Panc1 (cell line): Measurements from ENCODE around the gene MGAT5B. TPM values are rescaled to one million over a fixed set of nuclear protein-coding genes. Genes with fewer than 3 reads are reported as not detected.
"Not testable (repeated sequence)": the region's sequence is repeated elsewhere in the genome, so short reads cannot be mapped to it uniquely, and the experiment has no call there.

Experiments
- ATAC-seq: fragments of 200-7000 bp; cut with Tn5 transposase; 2 replicates; pipeline ENCODE4 v1.9.1; 2020; ENCODE audit warnings: mild to moderate bottlenecking, moderate library complexity
- BruUV-seq: library from RNA; stranded (reverse); fragments of 400-500 nt; replicated peaks from 2 replicates; lab custom pipeline; 2021; lab: Mats Ljungman, UMichigan
- CTCF ChIA-PET: fragments of 300-600 bp; sonication (Branson Sonifier 250); formaldehyde crosslinking; loops from one replicate; lab custom pipeline; 2022; ENCODE audit warnings: antibody characterized with exemption; lab: Charles Lee
- POLR2A ChIA-PET: fragments of 300-600 bp; sonication (Branson Sonifier 250); formaldehyde crosslinking; loops from one replicate; lab custom pipeline; 2022; ENCODE audit warnings: antibody characterized with exemption; lab: Charles Lee
- DNase-seq: peaks from one replicate; pipeline ENCODE4 v3.0.0-alpha.2; 2010; ENCODE audit warnings: low read depth, low spot score
- H3K27ac ChIP-seq: 2 replicates; pipeline ENCODE4 v1.5.1; 2011; ENCODE audit warnings: mild to moderate bottlenecking, low read length, inconsistent platforms
- H3K27me3 ChIP-seq: fragments of 200-500 bp; sonication (Bioruptor generic); 2 replicates; pipeline ENCODE4 v1.6.0; 2014; ENCODE audit warnings: low read length, inconsistent platforms; ENCODE audit not compliant: control insufficient read depth, insufficient read depth
- H3K36me3 ChIP-seq: fragments of 200-500 bp; sonication (Bioruptor generic); 2 replicates; pipeline ENCODE4 v1.5.1; 2014; ENCODE audit warnings: inconsistent platforms, mild to moderate bottlenecking, low read length, moderate library complexity; ENCODE audit not compliant: control insufficient read depth, insufficient read depth
- H3K4me1 ChIP-seq: 2 replicates; pipeline ENCODE4 v1.5.1; 2011; ENCODE audit warnings: inconsistent platforms, mild to moderate bottlenecking, low read length, moderate library complexity; ENCODE audit not compliant: control insufficient read depth, insufficient read depth
- H3K4me3 ChIP-seq, 2 experiments: 2 replicates each; pipeline ENCODE4 v1.5.1; 2011 to 2012; ENCODE audit warnings: low read depth in 2 of 2, low read length in 2 of 2, mild to moderate bottlenecking in 2 of 2, inconsistent platforms in 1 of 2, moderate library complexity in 1 of 2
- H3K9me3 ChIP-seq: fragments of 200-500 bp; sonication (Bioruptor generic); 2 replicates; pipeline ENCODE4 v1.5.1; 2014; ENCODE audit warnings: low read depth, mild to moderate bottlenecking, inconsistent platforms, low read length, moderate library complexity; ENCODE audit not compliant: control insufficient read depth, insufficient read depth
- CTCF ChIP-seq: fragments of 450-650 bp; IDR thresholded peaks from 2 replicates; pipeline ENCODE4 v1.5.1; 2017; ENCODE audit warnings: mild to moderate bottlenecking
- POLR2AphosphoS5 ChIP-seq: IDR thresholded peaks from 2 replicates; pipeline ENCODE4 v1.6.1; 2012; ENCODE audit warnings: mild to moderate bottlenecking, low read depth, low read length, moderate library complexity
- SIN3A ChIP-seq: IDR thresholded peaks from 2 replicates; pipeline ENCODE4 v1.6.1; 2012; ENCODE audit warnings: low read depth, mild to moderate bottlenecking, low read length, moderate library complexity, borderline replicate concordance; ENCODE audit not compliant: insufficient read depth
- TCF7L2 ChIP-seq: IDR thresholded peaks from 2 replicates; pipeline ENCODE4 v1.6.1; 2011; ENCODE audit warnings: mild to moderate bottlenecking, low read depth, low read length, inconsistent platforms
- in situ Hi-C: cut with HindIII; loops from 2 replicates; pipeline ENCODE4 v1.10.0; 2016; ENCODE audit warnings: low sequenced_read_pairs, low pct_unique_long_range_greater_than_20kb
- intact Hi-C: fragments of 100-400 bp; cut with micrococcal nuclease; formaldehyde crosslinking; loops from one replicate; pipeline ENCODE4 v1.10.0; 2022; ENCODE audit not compliant: unreplicated experiment
- total RNA-seq: library from RNA; stranded (reverse); gene quantifications from one replicate; pipeline ENCODE4 v1.2.1, GENCODE V29; 2021; ENCODE audit not compliant: unreplicated experiment
- TF ChIP-seq, protein P1 (sequence below), 2 experiments: IDR thresholded peaks; 2 replicates each; pipeline ENCODE4 v1.6.1; 2011 to 2012; ENCODE audit warnings: low read depth in 2 of 2, control low read depth in 1 of 2, low read length in 1 of 2, mild to moderate bottlenecking in 1 of 2, moderate library complexity in 1 of 2; ENCODE audit not compliant: insufficient read depth in 1 of 2

The MGAT5B gene
- total RNA-seq, 1 experiment from 2014 or later: 34.9 TPM

DNA sequence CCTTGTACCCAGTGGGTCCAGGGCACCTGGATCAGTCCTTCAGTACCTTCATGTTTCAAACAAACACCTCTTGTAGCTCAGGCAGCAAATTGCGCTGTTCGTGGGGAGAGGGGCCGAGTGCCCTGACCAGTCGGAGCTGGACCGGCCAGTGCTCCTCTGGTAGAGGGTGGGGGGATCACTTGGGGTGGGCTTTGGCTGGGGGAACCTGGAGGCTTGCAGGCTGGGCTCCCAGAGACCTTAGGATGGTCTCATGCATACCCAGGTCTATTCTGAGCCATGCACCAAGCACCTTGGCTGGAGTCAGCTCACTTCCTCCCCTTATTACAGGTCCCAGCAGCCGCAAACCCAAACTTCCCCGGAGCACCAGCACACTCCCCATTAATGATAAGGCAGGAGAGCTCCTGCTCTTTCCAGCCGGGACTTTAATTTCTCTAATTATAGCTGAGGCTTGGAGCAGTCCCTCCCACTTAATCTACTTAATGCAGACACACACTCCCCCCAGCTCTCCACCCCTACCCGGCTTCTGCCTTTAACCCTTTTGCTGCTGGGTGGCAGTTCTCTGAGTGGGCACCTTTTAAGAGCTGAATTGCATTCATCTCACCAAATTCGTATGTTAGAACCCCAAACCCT, 26.3 kb upstream of the MGAT5B start:
- in situ Hi-C loops (no loop called here), intact Hi-C loops (no loop called here)
- H3K9me3 ChIP-seq: no peaks in the 10 kb centered on the region
- no peak overlapping the region for H3K27ac ChIP-seq
- no peak for DNase-seq
- POLR2A ChIA-PET: no interaction called here
- TF ChIP-seq POLR2AphosphoS5 (no peak), CTCF (no peak), SIN3A (no peak), TCF7L2 (no peak)
- TF ChIP-seq, protein P1, sequence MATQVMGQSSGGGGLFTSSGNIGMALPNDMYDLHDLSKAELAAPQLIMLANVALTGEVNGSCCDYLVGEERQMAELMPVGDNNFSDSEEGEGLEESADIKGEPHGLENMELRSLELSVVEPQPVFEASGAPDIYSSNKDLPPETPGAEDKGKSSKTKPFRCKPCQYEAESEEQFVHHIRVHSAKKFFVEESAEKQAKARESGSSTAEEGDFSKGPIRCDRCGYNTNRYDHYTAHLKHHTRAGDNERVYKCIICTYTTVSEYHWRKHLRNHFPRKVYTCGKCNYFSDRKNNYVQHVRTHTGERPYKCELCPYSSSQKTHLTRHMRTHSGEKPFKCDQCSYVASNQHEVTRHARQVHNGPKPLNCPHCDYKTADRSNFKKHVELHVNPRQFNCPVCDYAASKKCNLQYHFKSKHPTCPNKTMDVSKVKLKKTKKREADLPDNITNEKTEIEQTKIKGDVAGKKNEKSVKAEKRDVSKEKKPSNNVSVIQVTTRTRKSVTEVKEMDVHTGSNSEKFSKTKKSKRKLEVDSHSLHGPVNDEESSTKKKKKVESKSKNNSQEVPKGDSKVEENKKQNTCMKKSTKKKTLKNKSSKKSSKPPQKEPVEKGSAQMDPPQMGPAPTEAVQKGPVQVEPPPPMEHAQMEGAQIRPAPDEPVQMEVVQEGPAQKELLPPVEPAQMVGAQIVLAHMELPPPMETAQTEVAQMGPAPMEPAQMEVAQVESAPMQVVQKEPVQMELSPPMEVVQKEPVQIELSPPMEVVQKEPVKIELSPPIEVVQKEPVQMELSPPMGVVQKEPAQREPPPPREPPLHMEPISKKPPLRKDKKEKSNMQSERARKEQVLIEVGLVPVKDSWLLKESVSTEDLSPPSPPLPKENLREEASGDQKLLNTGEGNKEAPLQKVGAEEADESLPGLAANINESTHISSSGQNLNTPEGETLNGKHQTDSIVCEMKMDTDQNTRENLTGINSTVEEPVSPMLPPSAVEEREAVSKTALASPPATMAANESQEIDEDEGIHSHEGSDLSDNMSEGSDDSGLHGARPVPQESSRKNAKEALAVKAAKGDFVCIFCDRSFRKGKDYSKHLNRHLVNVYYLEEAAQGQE (IDR thresholded peaks at IDR 0.05; ENCODE audit: insufficient read depth in 1 of 2, low read depth in 2 of 2, low read length in 1 of 2): no peak
- H3K36me3 ChIP-seq: no peaks in the 10 kb centered on the region
- CTCF ChIA-PET: interaction anchor here (0.6 to 0.7 kb wide), 5 partner anchors 26 to 268 kb away, joined by 3 to 13 read pairs (median 5); partner anchors contain the start of gene MGAT5B
- H3K4me3 ChIP-seq: no peak overlapping the region
- peaks cover 6% of the 10 kb centered on the region; the same call in 1 of the 2 replicates for H3K4me1 ChIP-seq
- H3K27me3 ChIP-seq: peaks cover 2% of the 10 kb centered on the region; the same call in 1 of the 2 replicates
- peak; percentile 67 for ATAC-seq
- BruUV-seq: no TSS peak

DNA sequence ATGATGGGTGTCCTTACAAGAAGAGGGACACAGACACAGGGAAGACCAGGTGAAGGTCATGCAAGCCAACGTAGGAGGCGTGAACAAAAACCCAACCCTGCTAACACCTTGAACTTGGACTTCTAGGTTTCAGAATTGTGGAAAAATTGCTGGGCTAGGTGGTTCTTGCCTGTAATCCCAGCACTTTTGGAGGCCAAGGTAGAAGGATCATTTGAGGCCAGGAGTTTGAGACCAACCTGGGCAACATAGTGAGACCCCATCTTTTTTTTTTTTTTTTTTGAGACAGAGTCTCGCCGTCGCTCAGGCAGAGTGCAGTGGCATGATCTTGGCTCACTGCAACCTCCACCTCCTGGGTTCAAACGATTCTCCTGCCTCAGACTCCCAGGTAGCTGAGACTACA, 25.1 kb upstream of the MGAT5B start:
- ATAC-seq, in situ Hi-C loops, H3K27me3 ChIP-seq, DNase-seq, H3K9me3 ChIP-seq, H3K36me3 ChIP-seq, H3K4me3 ChIP-seq, H3K27ac ChIP-seq, POLR2A ChIA-PET, H3K4me1 ChIP-seq, BruUV-seq, intact Hi-C loops: not testable (repeated sequence)
- CTCF ChIA-PET: interaction anchor here (0.6 kb wide), 1 partner anchor 9 kb away, joined by 5 read pairs; no protein-coding TSS in a partner anchor
